Nephron (organoid): Measurements from ENCODE around the gene FRMD5.

ENCODE experiments used
- H3K27ac Mint-ChIP-seq, 3 experiments: 2 replicates each; pipeline ENCODE4 v1.8.0; 2020; ENCODE audit warnings: mixed read lengths in 3 of 3, mild to moderate bottlenecking in 2 of 3, moderate library complexity in 1 of 3
- H3K27me3 Mint-ChIP-seq: 2 replicates; pipeline ENCODE4 v1.8.0; 2021; ENCODE audit warnings: low read depth, mild to moderate bottlenecking, moderate library complexity, mixed read lengths
- H3K36me3 Mint-ChIP-seq: 2 replicates; pipeline ENCODE4 v1.8.0; 2020; ENCODE audit warnings: low read depth, mixed read lengths
- H3K4me1 Mint-ChIP-seq: 2 replicates; pipeline ENCODE4 v1.8.0; 2020; ENCODE audit warnings: mixed read lengths
- H3K4me3 Mint-ChIP-seq, 3 experiments: 2 replicates each; pipeline ENCODE4 v1.8.0; 2020; ENCODE audit warnings: mild to moderate bottlenecking in 3 of 3, mixed read lengths in 3 of 3, moderate library complexity in 2 of 3
- H3K9me3 Mint-ChIP-seq: 2 replicates; pipeline ENCODE4 v1.8.0; 2020; ENCODE audit warnings: mixed read lengths
- CTCF ChIP-seq, 3 experiments: fragments of 200-600 bp; sonication (generic); IDR thresholded peaks; one replicate each; pipeline ENCODE4 v1.5.0; 2021; ENCODE audit warnings: antibody characterized with exemption in 3 of 3; ENCODE audit not compliant: unreplicated experiment in 3 of 3

Gene FRMD5

GRCh38 chr15:44147636-44148035, 47.4 kb downstream of the FRMD5 start:
- peaks cover 6% of the 10 kb centered on the region for H3K4me1 Mint-ChIP-seq
- H3K36me3 Mint-ChIP-seq, result no peaks in the 10 kb centered on the region
- H3K27ac Mint-ChIP-seq, result no peak overlapping the region
- H3K9me3 Mint-ChIP-seq, result no peaks in the 10 kb centered on the region
- H3K27me3 Mint-ChIP-seq, result peaks cover 3% of the 10 kb centered on the region
- no peak overlapping the region for H3K4me3 Mint-ChIP-seq
- no peak for TF ChIP-seq CTCF (IDR thresholded peaks at IDR 0.05; ENCODE audit: unreplicated experiment in 3 of 3)

- no peaks in the 10 kb centered on the region for H3K36me3 Mint-ChIP-seq
- no peak for TF ChIP-seq CTCF (IDR thresholded peaks at IDR 0.05; ENCODE audit: unreplicated experiment in 3 of 3)
- no peak overlapping the region for H3K27ac Mint-ChIP-seq
- no peaks in the 10 kb centered on the region for H3K27me3 Mint-ChIP-seq
- peaks cover 6% of the 10 kb centered on the region for H3K4me1 Mint-ChIP-seq
- H3K4me3 Mint-ChIP-seq, result no peak overlapping the region
- H3K9me3 Mint-ChIP-seq, result no peaks in the 10 kb centered on the region
Observed at GRCh38 chr15:44145495-44145894, 49.6 kb downstream of the FRMD5 start.

GRCh38 chr15:44144992-44145391, 50.1 kb downstream of the FRMD5 start:
- TF ChIP-seq CTCF (IDR thresholded peaks at IDR 0.05; ENCODE audit: unreplicated experiment in 3 of 3), result no peak

GRCh38 chr15:44144184-44144583, 50.9 kb downstream of the FRMD5 start:
- Mint-ChIP-seq H3K36me3 (no peaks in the 10 kb centered on the region), H3K9me3 (no peaks in the 10 kb centered on the region), H3K4me3 (no peak overlapping the region), H3K4me1 (peaks cover 6% of the 10 kb centered on the region), H3K27me3 (no peaks in the 10 kb centered on the region), H3K27ac (no peak overlapping the region)
- TF ChIP-seq CTCF (IDR thresholded peaks at IDR 0.05; ENCODE audit: unreplicated experiment in 3 of 3), result no peak

More at GRCh38 chr15:44144992-44145391, 50.1 kb downstream of the FRMD5 start:
- Mint-ChIP-seq H3K4me3 (no peak overlapping the region), H3K4me1 (peaks cover 6% of the 10 kb centered on the region), H3K9me3 (no peaks in the 10 kb centered on the region), H3K36me3 (no peaks in the 10 kb centered on the region), H3K27ac (no peak overlapping the region), H3K27me3 (no peaks in the 10 kb centered on the region)

GRCh38 chr15:44137750-44138149, 57.3 kb downstream of the FRMD5 start:
- H3K9me3 Mint-ChIP-seq, result no peaks in the 10 kb centered on the region
- no peak for TF ChIP-seq CTCF (IDR thresholded peaks at IDR 0.05; ENCODE audit: unreplicated experiment in 3 of 3)
- no peaks in the 10 kb centered on the region for H3K27me3 Mint-ChIP-seq
- no peaks in the 10 kb centered on the region for H3K36me3 Mint-ChIP-seq
- no peak overlapping the region for H3K27ac Mint-ChIP-seq
- H3K4me1 Mint-ChIP-seq, result no peaks in the 10 kb centered on the region
- H3K4me3 Mint-ChIP-seq, result no peak overlapping the region

GRCh38 chr15:44136991-44137477, 58.0 kb downstream of the FRMD5 start:
- no peaks in the 10 kb centered on the region for H3K9me3 Mint-ChIP-seq

More at GRCh38 chr15:44136991-44137477, 58.0 kb downstream of the FRMD5 start:
- Mint-ChIP-seq H3K27me3 (no peaks in the 10 kb centered on the region), H3K27ac (no peak overlapping the region), H3K36me3 (no peaks in the 10 kb centered on the region), H3K4me3 (no peak overlapping the region), H3K4me1 (no peaks in the 10 kb centered on the region)
- TF ChIP-seq CTCF (IDR thresholded peaks at IDR 0.05; ENCODE audit: unreplicated experiment in 3 of 3), result no peak
